GM10248 (cell line): ENCODE measurements around the gene STIM2.

ENCODE experiments used
- CTCF ChIA-PET: fragments of 300-600 bp; sonication (Branson Sonifier 250); formaldehyde crosslinking; extraction: SDS; loops from one replicate; lab custom pipeline; 2021; ENCODE audit warnings: antibody characterized with exemption; lab: Yijun Ruan, JAX
- POLR2A ChIA-PET: fragments of 350-650 bp; sonication (Branson Sonifier 250); formaldehyde crosslinking; extraction: SDS; loops from one replicate; lab custom pipeline; 2020; ENCODE audit warnings: antibody characterized with exemption; lab: Yijun Ruan, JAX
- DNase-seq: peaks from one replicate; pipeline ENCODE4 v3.0.0; 2012; ENCODE audit errors: extremely low spot score
- CTCF ChIP-seq: IDR thresholded peaks from 2 replicates; pipeline ENCODE4 v1.5.1; 2012; ENCODE audit warnings: mild to moderate bottlenecking, low read depth; ENCODE audit errors: extremely low read depth, missing control alignments, control extremely low read depth

STIM2 gene

GRCh38 chr4:26858947-26859401 lies 1.7 kb upstream of the STIM2 start:
- no peak for TF ChIP-seq CTCF
- CTCF ChIA-PET: interaction anchor here (3.4 kb wide), 1 partner anchor 141 kb away, joined by 12 read pairs; no protein-coding TSS in a partner anchor
- no peak for DNase-seq
- POLR2A ChIA-PET: no interaction called here

- TF ChIP-seq CTCF: no peak
- DNase-seq: no peak
- ChIA-PET CTCF (interaction anchor here (1.4 to 3.4 kb wide), 4 partner anchors 25 to 140 kb away, joined by 3 to 12 read pairs (median 4); no protein-coding TSS in a partner anchor), POLR2A (interaction anchor here (2.0 kb wide), 1 partner anchor 26 kb away, joined by 16 read pairs; no protein-coding TSS in a partner anchor)
Measured at GRCh38 chr4:26859762-26860156, 882 bp upstream of the STIM2 start.

- DNase-seq: peak; percentile 38
- CTCF ChIA-PET: interaction anchor here (0.7 to 3.4 kb wide), 12 partner anchors 8 to 149 kb away, joined by 3 to 12 read pairs (median 4); no protein-coding TSS in a partner anchor
- POLR2A ChIA-PET: interaction anchor here (0.9 to 2.0 kb wide), 4 partner anchors 24 to 1549 kb away, joined by 4 to 16 read pairs (median 4); partner anchors contain the start of gene ZCCHC4
Measured at GRCh38 chr4:26860922-26861433, 337 bp downstream of the STIM2 start.

GRCh38 chr4:26861434-26862186 lies 969 bp downstream of the STIM2 start:
- POLR2A ChIA-PET: interaction anchor here (0.6 to 2.0 kb wide), 5 partner anchors 24 to 1549 kb away, joined by 4 to 16 read pairs (median 5); partner anchors contain the start of gene ZCCHC4
- no peak for TF ChIP-seq CTCF
- CTCF ChIA-PET: interaction anchor here (0.7 to 3.4 kb wide), 12 partner anchors 12 to 149 kb away, joined by 3 to 12 read pairs (median 4); no protein-coding TSS in a partner anchor
- peak; percentile 57 for DNase-seq

More at GRCh38 chr4:26860922-26861433, 337 bp downstream of the STIM2 start:
- TF ChIP-seq CTCF: no peak

- no peak for DNase-seq
- no peak for TF ChIP-seq CTCF
- ChIA-PET CTCF (interaction anchor here (0.6 to 2.2 kb wide), 5 partner anchors 11 to 148 kb away, joined by 3 to 6 read pairs (median 3); no protein-coding TSS in a partner anchor), POLR2A (no interaction called here)
Measured at GRCh38 chr4:26862381-26862915, 1.8 kb downstream of the STIM2 start.

GRCh38 chr4:26863512-26863911 lies 2.9 kb downstream of the STIM2 start:
- DNase-seq: no peak
- no peak for TF ChIP-seq CTCF
- ChIA-PET POLR2A (interaction anchor here (0.6 kb wide), 1 partner anchor 140 kb away, joined by 3 read pairs; no protein-coding TSS in a partner anchor), CTCF (interaction anchor here (1.1 kb wide), 1 partner anchor 52 kb away, joined by 4 read pairs; no protein-coding TSS in a partner anchor)
